ENCODE data around the gene FSTL4. TPM values are rescaled to one million over a fixed set of nuclear protein-coding genes. Genes with fewer than 3 reads are reported as not detected.
"Not testable (repeated sequence)": the region's sequence is repeated elsewhere in the genome, so short reads cannot be mapped to it uniquely, and the experiment has no call there.

FSTL4 gene
- total RNA-seq, 4 donors from 2014 or later, result 0.33 to 0.78 (median 0.34) TPM; not detected in 1

- no peak overlapping the region for H3K27ac ChIP-seq (replicated peaks in 1 of 4)
- WGBS, result 70% methylated on average over 5 of the region's 5 CpGs
- no peaks in the 10 kb centered on the region for H3K9me3 ChIP-seq
- no peaks in the 10 kb centered on the region for H3K4me1 ChIP-seq
- TF ChIP-seq POLR2A (IDR thresholded peaks at IDR 0.05; ENCODE audit: low read depth) (no peak), EP300 (IDR thresholded peaks at IDR 0.05) (no peak), POLR2AphosphoS5 (IDR thresholded peaks at IDR 0.05) (no peak), CTCF (IDR thresholded peaks at IDR 0.05) (no peak)
- DNase-seq (ENCODE audit: extremely low spot score), result no peak
- no peaks in the 10 kb centered on the region for H3K36me3 ChIP-seq
- no peak overlapping the region for H3K4me3 ChIP-seq
- intact Hi-C loops (cut with DNase I), result no loop called here
- peaks cover 0 to 36% (median 0%) of the 10 kb centered on the region in 4 donors for H3K27me3 ChIP-seq
Observed at GRCh38 chr5:133195250-133195649, 417.1 kb downstream of the FSTL4 start.

GRCh38 chr5:133193794-133194193 is 418.5 kb downstream of the FSTL4 start:
- Histone ChIP-seq H3K4me1 (no peaks in the 10 kb centered on the region), H3K4me3 (no peak overlapping the region), H3K27ac (replicated peaks in 1 of 4) (no peak overlapping the region), H3K9me3 (no peaks in the 10 kb centered on the region), H3K27me3 (peaks cover 0 to 25% (median 0%) of the 10 kb centered on the region in 4 donors), H3K36me3 (no peaks in the 10 kb centered on the region)
- TF ChIP-seq CTCF (IDR thresholded peaks at IDR 0.05) (no peak), POLR2AphosphoS5 (IDR thresholded peaks at IDR 0.05) (no peak), EP300 (IDR thresholded peaks at IDR 0.05) (no peak), POLR2A (IDR thresholded peaks at IDR 0.05; ENCODE audit: low read depth) (no peak)
- no peak for DNase-seq (ENCODE audit: extremely low spot score)
- intact Hi-C loops (cut with DNase I), result no loop called here
- 66% methylated on average over 8 of the region's 8 CpGs for WGBS

GRCh38 chr5:133192716-133193115 is 419.6 kb downstream of the FSTL4 start:
- intact Hi-C loops (cut with DNase I), result no loop called here
- no peaks in the 10 kb centered on the region for H3K4me1 ChIP-seq
- TF ChIP-seq EP300 (IDR thresholded peaks at IDR 0.05) (no peak), CTCF (IDR thresholded peaks at IDR 0.05) (no peak), POLR2A (IDR thresholded peaks at IDR 0.05; ENCODE audit: low read depth) (no peak)

GRCh38 chr5:133189881-133190280 is 422.5 kb downstream of the FSTL4 start:
- H3K36me3 ChIP-seq, result no peaks in the 10 kb centered on the region
- TF ChIP-seq CTCF (IDR thresholded peaks at IDR 0.05), result no peak
- TF ChIP-seq EP300 (IDR thresholded peaks at IDR 0.05), result no peak
- TF ChIP-seq POLR2AphosphoS5 (IDR thresholded peaks at IDR 0.05), result no peak
- no peak for TF ChIP-seq POLR2A (IDR thresholded peaks at IDR 0.05; ENCODE audit: low read depth)
- no peaks in the 10 kb centered on the region for H3K9me3 ChIP-seq
- H3K4me1 ChIP-seq, result no peaks in the 10 kb centered on the region
- H3K4me3 ChIP-seq, result no peak overlapping the region
- 79% methylated on average over 4 of the region's 4 CpGs for WGBS
- H3K27me3 ChIP-seq, result peaks cover 0 to 10% (median 0%) of the 10 kb centered on the region in 4 donors
- intact Hi-C loops (cut with DNase I), result no loop called here
- no peak for DNase-seq (ENCODE audit: extremely low spot score)
- no peak overlapping the region for H3K27ac ChIP-seq (replicated peaks in 1 of 4)

More at GRCh38 chr5:133192716-133193115, 419.6 kb downstream of the FSTL4 start:
- Histone ChIP-seq H3K36me3 (no peaks in the 10 kb centered on the region), H3K27me3 (peaks cover 0 to 14% (median 0%) of the 10 kb centered on the region in 4 donors), H3K27ac (replicated peaks in 1 of 4) (no peak overlapping the region), H3K9me3 (no peaks in the 10 kb centered on the region), H3K4me3 (no peak overlapping the region)
- no peak for DNase-seq (ENCODE audit: extremely low spot score)
- WGBS, result 87% methylated on average over 8 of the region's 8 CpGs

GRCh38 chr5:133179405-133179804 is 432.9 kb downstream of the FSTL4 start:
- no peak for TF ChIP-seq POLR2AphosphoS5 (IDR thresholded peaks at IDR 0.05)
- no peak for DNase-seq (ENCODE audit: extremely low spot score)
- H3K36me3 ChIP-seq, result no peaks in the 10 kb centered on the region
- intact Hi-C loops (cut with DNase I), result no loop called here
- H3K27me3 ChIP-seq, result no peaks in the 10 kb centered on the region
- H3K4me1 ChIP-seq, result no peaks in the 10 kb centered on the region
- H3K27ac ChIP-seq (replicated peaks in 1 of 4), result no peak overlapping the region
- H3K9me3 ChIP-seq, result no peaks in the 10 kb centered on the region
- no peak overlapping the region for H3K4me3 ChIP-seq

GRCh38 chr5:133170756-133171387 is 441.5 kb downstream of the FSTL4 start:
- H3K9me3 ChIP-seq; H3K27ac ChIP-seq (replicated peaks in 1 of 4); H3K4me3 ChIP-seq; H3K36me3 ChIP-seq; H3K4me1 ChIP-seq; DNase-seq (ENCODE audit: extremely low spot score); H3K27me3 ChIP-seq; intact Hi-C loops (cut with DNase I): not testable (repeated sequence)
- 87% methylated on average over 6 of the region's 9 CpGs for WGBS
